ENCODE results near the gene OR6C6.
"Not testable (repeated sequence)": the region's sequence is repeated elsewhere in the genome, so short reads cannot be mapped to it uniquely, and the experiment has no call there.

Gene OR6C6

DNA sequence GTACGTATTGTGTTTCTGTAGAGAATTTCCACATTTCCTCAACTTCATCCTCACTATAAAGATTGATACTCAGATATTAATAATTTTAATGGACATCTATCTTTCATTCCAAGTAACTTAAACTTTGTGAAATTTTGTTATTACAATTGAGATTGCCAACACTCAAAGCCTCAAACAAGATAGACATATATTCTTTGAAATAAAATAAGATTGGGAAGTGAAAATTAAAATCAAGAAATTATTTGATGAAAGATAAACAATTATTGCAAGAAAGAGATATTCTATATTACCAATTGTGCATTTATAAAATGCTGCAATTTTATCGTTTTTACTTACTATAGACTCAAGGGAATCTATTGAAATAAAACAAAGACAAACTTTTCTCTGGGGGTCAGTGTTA lies at the start of gene OR6C6:
Gene OR6C6, minus strand, starts transcription at position 101 of the 400 bp plus-strand sequence. CDS start 1,337 bp downstream, outside the sequence.
- no peak within 1 kb of the TSS for H3K27ac ChIP-seq
- no peak for DNase-seq (ENCODE audit: low read depth, low spot score)

DNA sequence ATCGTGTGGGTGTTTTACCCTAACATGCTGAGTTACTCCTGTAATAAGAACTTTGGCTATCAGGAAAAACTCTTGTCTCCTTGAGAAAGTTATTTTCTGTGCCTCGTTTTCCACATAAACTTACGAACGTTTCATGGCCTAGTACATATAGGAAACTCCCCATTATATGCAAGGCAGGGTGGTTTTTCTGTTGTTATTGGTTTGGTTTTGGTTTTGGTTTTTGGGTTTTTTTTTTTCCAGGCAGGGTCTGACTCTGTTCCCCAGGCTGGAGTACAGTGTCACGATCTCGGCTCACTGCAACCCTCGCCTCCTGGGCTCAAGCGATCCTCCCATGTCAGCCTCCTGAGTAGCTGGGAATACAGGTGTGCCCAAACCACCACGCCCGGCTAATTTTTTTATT lies 39.6 kb upstream of the OR6C6 start:
- DNase-seq (ENCODE audit: low read depth, low spot score): no peak
- H3K27ac ChIP-seq: no peak overlapping the region

DNA sequence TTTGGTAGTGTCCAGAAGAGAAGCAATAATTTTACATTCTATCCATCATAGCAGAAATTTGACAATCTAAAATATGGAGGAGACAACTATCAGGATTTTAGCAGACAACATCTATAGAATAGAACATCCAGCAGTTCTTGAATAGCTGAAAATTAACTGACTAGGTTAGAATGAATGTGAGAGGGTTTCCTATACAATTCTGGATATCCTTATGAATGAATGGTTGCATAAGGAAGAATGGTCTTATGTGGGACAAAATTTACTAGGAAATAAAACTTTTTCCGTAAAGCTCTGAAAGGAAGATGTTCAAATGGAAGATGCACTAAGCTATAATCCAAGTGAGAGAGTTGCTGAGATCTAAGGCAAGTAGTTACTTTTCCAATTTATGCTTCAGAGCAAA lies 34.1 kb upstream of the OR6C6 start, which contains the start of gene OR6C3:
Gene OR6C3, plus strand, starts transcription at position 301 of the 400 bp plus-strand sequence. CDS start 955 bp downstream, outside the sequence.
- no peak within 1 kb of the TSS for H3K27ac ChIP-seq
- no peak for DNase-seq (ENCODE audit: low read depth, low spot score)

DNA sequence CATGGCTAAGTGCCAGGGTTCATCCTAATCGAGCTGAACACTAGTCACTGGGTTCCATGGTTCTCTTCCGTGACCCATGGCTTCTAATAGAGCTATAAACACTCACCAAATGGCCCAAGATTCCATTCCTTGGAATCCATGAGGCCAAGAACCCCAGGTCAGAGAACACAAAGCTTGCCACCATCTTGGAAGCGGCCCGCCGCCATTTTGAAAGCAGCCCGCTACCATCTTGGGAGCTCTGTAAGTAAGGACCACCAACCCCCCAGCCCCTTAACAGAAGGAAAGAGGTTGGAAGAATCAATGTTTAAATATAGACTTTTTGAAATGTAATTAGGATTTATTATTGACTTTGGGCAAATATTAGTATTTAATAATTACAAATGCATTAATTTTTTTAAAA lies 29.4 kb upstream of the OR6C6 start:
- not testable (repeated sequence) for DNase-seq (ENCODE audit: low read depth, low spot score); H3K27ac ChIP-seq

DNA sequence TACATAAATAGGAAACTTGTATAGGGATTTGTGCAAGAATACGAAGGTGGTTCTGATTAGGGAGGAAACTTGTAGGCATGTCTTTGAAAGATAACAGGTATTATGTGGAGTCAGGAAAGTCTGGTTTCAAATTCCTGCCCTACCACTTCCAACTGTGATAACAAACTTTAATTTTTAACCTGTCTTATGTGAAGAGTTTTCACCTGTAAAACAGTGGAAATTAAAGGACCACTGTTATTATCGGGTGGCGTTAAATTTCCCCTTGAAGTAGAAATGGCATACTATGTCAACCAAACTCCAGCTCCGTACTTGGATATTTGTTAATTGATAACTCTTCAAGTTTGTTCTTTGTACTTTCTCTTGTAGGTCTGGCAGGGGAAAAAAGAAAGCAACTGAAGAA lies 23.8 kb upstream of the OR6C6 start:
- no peak for DNase-seq (ENCODE audit: low read depth, low spot score)
- H3K27ac ChIP-seq: no peak overlapping the region

DNA sequence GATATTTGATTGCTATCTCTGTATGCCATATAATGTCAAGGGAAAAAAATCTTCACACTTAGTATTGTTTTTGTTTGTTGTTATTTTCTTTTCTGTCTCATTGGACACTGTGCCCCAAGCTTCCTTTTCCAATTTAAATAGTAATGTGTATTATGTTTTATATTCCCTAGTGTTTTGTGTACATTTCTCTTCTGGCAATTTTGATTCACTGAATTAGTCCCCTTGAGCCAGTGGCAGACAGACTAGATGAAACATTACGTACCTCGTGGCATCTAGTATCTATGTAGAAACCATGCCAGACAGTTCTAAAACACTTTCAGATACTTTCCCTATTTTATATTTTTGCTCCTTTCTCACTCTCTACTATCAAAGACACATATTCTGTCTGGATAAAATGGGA lies 17.7 kb upstream of the OR6C6 start, which contains the start of gene OR6C1:
Gene OR6C1, plus strand, starts transcription at position 301 of the 400 bp plus-strand sequence. CDS start 6,257 bp downstream, outside the sequence.
- DNase-seq (ENCODE audit: low read depth, low spot score): no peak
- no peak within 1 kb of the TSS for H3K27ac ChIP-seq

DNA sequence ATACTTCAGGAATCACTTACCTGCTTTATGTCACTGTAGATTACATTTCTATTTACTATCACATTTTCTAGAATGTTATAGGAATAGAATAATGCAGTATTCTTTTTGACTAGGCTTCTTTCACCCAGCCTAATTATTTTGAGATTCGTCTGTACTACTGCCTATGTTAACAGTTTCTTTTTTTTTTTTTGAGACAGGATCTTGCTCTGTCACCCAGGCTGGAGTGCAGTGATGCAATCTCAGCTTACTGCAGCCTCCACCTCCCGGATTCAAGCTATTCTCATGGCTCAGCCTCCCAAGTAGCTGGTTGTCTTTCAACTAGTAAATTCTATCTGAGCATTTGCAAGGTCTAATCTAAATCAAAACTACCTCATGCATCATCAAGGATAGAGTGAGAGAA lies 6.4 kb downstream of the OR6C6 start:
- no peak for DNase-seq (ENCODE audit: low read depth, low spot score)
- no peak overlapping the region for H3K27ac ChIP-seq

DNA sequence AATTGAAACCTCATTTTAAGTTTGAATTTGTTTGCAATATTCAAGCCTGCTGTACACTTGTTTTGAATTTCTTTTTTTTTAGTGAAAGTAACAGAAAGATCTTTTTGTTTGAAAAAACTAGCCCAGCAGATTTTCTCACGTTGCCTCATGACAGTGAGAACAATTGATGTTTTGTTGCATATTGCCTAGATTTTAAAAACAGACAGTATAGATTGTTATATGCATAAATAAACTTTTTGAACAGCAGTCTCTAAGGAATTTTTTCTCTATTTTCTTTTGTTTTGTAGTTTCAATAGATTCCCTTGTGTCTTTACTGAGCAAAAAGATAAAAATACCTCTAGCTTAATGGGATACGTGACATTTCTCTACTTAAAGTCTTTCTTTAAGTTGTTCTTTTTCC lies 15.4 kb downstream of the OR6C6 start:
- no peak for DNase-seq (ENCODE audit: low read depth, low spot score)
- H3K27ac ChIP-seq: no peak overlapping the region

DNA sequence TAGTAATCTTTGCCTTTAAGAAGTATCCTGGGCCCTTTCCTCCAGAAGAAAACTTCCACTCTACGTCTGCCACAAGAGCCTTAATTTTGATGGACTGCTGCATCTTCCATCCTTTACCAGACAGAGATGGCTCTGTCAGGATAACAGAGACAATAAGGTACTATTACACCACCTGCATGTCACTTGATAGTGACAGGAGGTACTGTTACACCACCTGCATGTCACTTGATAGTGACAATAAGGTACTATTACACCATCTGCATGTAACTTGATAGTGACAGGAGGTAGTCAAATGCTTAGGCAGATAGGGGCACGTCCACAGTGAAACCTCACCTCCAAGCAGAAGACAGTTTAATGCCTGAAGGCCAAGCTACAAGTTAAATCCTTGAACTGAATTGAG lies 38.1 kb downstream of the OR6C6 start:
- H3K27ac ChIP-seq: no peak overlapping the region
- no peak for DNase-seq (ENCODE audit: low read depth, low spot score)

DNA sequence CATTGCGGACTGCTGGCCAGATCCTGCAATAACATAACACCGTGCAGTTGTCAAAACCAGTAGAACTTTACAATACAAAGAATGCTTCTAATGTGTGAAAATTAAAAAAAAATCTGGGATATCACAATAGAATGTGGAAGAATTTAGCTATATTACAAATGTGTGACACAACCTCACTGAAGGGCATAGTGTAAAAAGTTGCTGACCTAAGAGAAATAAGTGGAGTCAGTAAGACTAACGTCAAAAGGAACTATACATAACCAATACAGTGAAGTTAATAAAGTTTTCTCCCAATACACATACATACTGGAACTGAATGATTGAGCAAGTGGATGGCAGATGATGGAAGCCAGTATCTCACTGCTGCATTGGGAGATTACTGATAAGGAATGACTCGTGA lies 39.5 kb downstream of the OR6C6 start:
- H3K27ac ChIP-seq: no peak overlapping the region
- DNase-seq (ENCODE audit: low read depth, low spot score): no peak

DNA sequence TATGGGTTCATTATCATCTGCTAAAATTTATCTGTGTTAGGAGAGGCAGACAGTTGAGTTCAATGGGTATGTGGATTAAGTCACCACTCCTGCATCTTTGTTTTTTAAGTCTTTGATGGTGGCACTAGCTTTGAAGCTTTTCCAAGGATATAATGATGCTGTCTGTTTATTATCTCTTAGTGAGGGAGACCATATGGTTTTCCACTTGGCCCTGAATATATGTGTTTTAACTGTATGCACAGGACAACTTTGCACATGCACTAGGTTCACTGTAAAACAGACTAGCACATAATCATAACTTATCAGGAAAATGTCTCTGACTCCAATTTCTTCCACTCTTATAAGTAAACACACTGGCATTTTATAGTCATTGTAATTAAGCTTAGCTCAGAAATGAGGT lies 43.1 kb downstream of the OR6C6 start:
- DNase-seq (ENCODE audit: low read depth, low spot score): no peak
- no peak overlapping the region for H3K27ac ChIP-seq

DNA sequence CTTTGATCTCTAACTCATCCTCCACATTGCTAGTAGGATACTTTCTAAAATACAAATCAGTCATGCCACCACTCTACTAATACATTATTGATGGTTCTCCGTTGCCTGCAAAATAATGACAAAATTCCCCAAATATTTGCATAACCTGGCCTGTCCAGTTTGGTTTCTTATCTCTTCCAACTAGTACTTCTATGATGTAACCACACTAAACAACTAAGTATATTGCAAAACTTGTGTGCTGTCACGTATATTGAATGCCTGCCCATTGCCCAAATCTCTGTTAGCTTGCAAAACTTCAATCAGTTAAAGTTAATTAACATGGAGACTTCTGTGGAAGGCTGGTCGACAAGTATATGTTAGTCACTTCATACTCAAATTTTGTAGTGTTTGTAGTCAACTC lies 45.4 kb downstream of the OR6C6 start:
- DNase-seq (ENCODE audit: low read depth, low spot score): no peak
- no peak overlapping the region for H3K27ac ChIP-seq

DNA sequence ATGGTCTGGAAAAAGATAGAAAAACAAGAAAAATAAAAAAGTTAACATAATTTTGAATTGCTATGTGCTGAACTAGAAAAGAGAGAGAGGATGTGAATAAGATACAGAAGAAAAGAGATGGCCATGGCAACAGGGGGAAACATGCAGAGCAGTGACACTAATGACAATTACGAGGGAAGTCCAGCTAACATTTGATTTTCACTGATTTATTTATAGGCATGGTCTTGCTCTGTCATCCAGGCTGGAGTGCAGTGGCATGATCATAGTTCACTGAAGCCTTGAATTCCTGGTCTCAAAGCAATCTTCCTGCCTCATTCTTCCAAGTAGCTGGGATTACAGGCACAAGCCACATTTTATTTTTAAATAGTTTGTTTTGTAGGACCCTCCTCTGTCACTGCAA lies 50.2 kb downstream of the OR6C6 start:
- H3K27ac ChIP-seq: no peak overlapping the region
- DNase-seq (ENCODE audit: low read depth, low spot score): no peak

DNA sequence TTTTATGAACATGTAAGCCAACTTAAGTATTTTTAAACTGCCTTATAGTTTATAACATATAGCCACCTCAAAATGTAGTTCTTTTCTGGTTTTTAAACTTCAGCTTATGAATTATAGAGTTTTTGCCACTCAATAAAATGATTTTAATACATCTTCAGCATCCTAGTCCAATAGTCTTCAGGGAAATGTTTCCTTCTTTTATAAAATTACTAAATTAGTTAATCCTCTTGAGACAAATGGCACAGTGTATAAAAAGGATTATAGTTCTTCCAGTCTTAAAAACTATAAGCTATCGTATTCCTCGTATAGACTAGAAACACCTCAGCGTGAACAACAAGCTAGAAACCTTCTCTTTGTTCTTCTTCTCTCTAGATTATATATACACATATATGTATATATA lies 52.1 kb downstream of the OR6C6 start, which contains the start of gene OR6C74:
Gene OR6C74, plus strand, starts transcription at position 301 of the 400 bp plus-strand sequence. CDS start 2,679 bp downstream, outside the sequence.
- no peak for DNase-seq (ENCODE audit: low read depth, low spot score)

More for the DNA sequence above, 52.1 kb downstream of the OR6C6 start, which contains the start of gene OR6C74:
- H3K27ac ChIP-seq: no peak within 1 kb of the TSS
